Inflammatory macrophage (primary cell): Measurements from ENCODE around the gene APLNR.
A peak's percentile ranks its signal among the peaks of the same experiment; 100 is the strongest.

Experiments
- DNase-seq, 2 donors: peaks; one replicate each; pipeline ENCODE4 v3.0.0-alpha.2; 2020 to 2022

APLNR gene

GRCh38 chr11:57214494-57214893 is 22.6 kb downstream of the APLNR start:
- DNase-seq = no peak

GRCh38 chr11:57214098-57214417 is 23.0 kb downstream of the APLNR start:
- DNase-seq = no peak

GRCh38 chr11:57213342-57214097 is 23.5 kb downstream of the APLNR start:
- DNase-seq = peak; percentile 15 to 30

- no peak for DNase-seq
These were observed 26.3 kb downstream of the APLNR start for GRCh38 chr11:57210781-57211180.

GRCh38 chr11:57207168-57207567 is 29.9 kb downstream of the APLNR start:
- DNase-seq = no peak

GRCh38 chr11:57205041-57205641 is 31.9 kb downstream of the APLNR start:
- DNase-seq = no peak

GRCh38 chr11:57203882-57204480 is 33.1 kb downstream of the APLNR start:
- no peak for DNase-seq

GRCh38 chr11:57203359-57203758 is 33.7 kb downstream of the APLNR start:
- DNase-seq = no peak

- DNase-seq = no peak
These were observed 34.8 kb downstream of the APLNR start for GRCh38 chr11:57202281-57202680.

GRCh38 chr11:57200917-57201316 is 36.1 kb downstream of the APLNR start:
- no peak for DNase-seq

GRCh38 chr11:57199330-57199729 is 37.7 kb downstream of the APLNR start:
- DNase-seq = no peak

- DNase-seq = no peak
These were observed 39.3 kb downstream of the APLNR start for GRCh38 chr11:57197762-57198161.

GRCh38 chr11:57196596-57196995 is 40.5 kb downstream of the APLNR start:
- no peak for DNase-seq

- DNase-seq = peak; percentile 50 to 53
These were observed 44.7 kb downstream of the APLNR start for GRCh38 chr11:57192316-57192715.

- peak; percentile 5 to 28 for DNase-seq
These were observed 45.5 kb downstream of the APLNR start for GRCh38 chr11:57191311-57192219.

- DNase-seq = no peak
These were observed 46.5 kb downstream of the APLNR start for GRCh38 chr11:57190548-57190947.
